ENCODE data around the gene LITAF. TPM values are rescaled to one million over a fixed set of nuclear protein-coding genes. Genes with fewer than 3 reads are reported as not detected.

LITAF gene
- total RNA-seq, 1 experiment from 2014 or later, result 244 TPM

- CTCF ChIA-PET, result no interaction called here
- peaks cover 49% of the 10 kb centered on the region for H3K4me1 ChIP-seq (replicated peaks; ENCODE audit: insufficient read depth)
- TSS peak; percentile 61 for BruUV-seq (replicated peaks)
- H3K79me2 ChIP-seq (ENCODE audit: low read depth), result no peaks in the 10 kb centered on the region
- peak overlapping the region; percentile 53 for H3K4me2 ChIP-seq
- intact Hi-C loops (cut with micrococcal nuclease; ENCODE audit: unreplicated experiment), result no loop called here
- no peaks in the 10 kb centered on the region for H3K27me3 ChIP-seq (ENCODE audit: insufficient read depth, low read depth)
- peak overlapping the region; percentile 98 for H3K27ac ChIP-seq
- TF ChIP-seq CTCF (conservative IDR thresholded peaks at IDR 0.05) (no peak), EZH2 (IDR thresholded peaks at IDR 0.05; ENCODE audit: low read depth) (no peak)
- H2AFZ ChIP-seq, result no peak overlapping the region
- H3K9me3 ChIP-seq (ENCODE audit: insufficient read depth, low read depth), result no peaks in the 10 kb centered on the region
- H4K20me1 ChIP-seq (ENCODE audit: insufficient read depth), result no peaks in the 10 kb centered on the region
- POLR2A ChIA-PET (ENCODE audit: unreplicated experiment), result interaction anchor here (0.7 kb wide), 1 partner anchor 13 kb away, joined by 4 read pairs; no protein-coding TSS in a partner anchor
- H3K9me2 ChIP-seq (ENCODE audit: insufficient read depth), result no peaks in the 10 kb centered on the region
- peaks cover 25% of the 10 kb centered on the region for H3F3A ChIP-seq (ENCODE audit: insufficient read depth, low read depth)
- H3K36me3 ChIP-seq (ENCODE audit: low read depth), result no peaks in the 10 kb centered on the region
- DNase-seq, result no peak
- H3K4me3 ChIP-seq, result peak overlapping the region; percentile 26; the same call in 1 of the 2 replicates
These were observed 40.6 kb upstream of the LITAF start for GRCh38 chr16:11627292-11627663.

DNA sequence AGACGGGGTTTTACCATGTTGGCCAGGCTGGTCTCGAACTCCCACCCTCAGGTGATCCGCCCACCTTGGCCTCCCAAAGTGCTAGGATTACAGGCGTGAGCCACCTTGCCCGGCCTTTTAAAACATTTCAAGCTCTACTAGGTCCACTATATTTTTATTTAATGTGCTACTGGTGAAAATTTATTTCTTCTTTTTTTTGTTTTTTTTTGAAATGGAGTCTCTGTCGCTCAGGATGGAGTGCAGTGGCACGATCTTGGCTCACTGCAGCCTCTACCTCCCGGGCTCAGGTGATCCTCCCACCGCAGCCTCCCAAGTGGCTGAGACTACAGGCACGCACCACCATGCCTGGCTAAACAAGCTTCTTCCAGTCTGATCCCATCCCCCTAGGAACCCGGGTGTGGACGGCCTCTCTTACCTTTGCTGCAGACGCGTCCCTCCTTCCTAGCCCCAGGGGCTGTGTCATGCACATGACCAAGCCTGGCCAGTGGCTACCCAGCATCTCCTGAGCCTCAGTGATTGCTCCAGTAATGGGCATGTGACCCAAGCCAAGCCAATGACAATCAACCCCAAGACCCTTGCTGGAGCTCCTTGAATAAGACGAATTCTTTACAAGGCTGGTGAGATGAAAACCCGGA lies 40.1 kb upstream of the LITAF start:
- Histone ChIP-seq H3K27ac (peak overlapping the region; percentile 98), H3K36me3 (ENCODE audit: low read depth) (no peaks in the 10 kb centered on the region), H2AFZ (no peak overlapping the region), H3K4me2 (peak overlapping the region; percentile 53), H3F3A (ENCODE audit: insufficient read depth, low read depth) (peaks cover 25% of the 10 kb centered on the region), H4K20me1 (ENCODE audit: insufficient read depth) (no peaks in the 10 kb centered on the region), H3K9me3 (ENCODE audit: insufficient read depth, low read depth) (no peaks in the 10 kb centered on the region), H3K4me3 (no peak overlapping the region; the same call in 1 of the 2 replicates), H3K9me2 (ENCODE audit: insufficient read depth) (no peaks in the 10 kb centered on the region), H3K79me2 (ENCODE audit: low read depth) (no peaks in the 10 kb centered on the region), H3K27me3 (ENCODE audit: insufficient read depth, low read depth) (no peaks in the 10 kb centered on the region), H3K4me1 (replicated peaks; ENCODE audit: insufficient read depth) (peaks cover 49% of the 10 kb centered on the region)
- BruUV-seq (replicated peaks), result no TSS peak
- ChIA-PET CTCF (no interaction called here), POLR2A (ENCODE audit: unreplicated experiment) (no interaction called here)
- TF ChIP-seq EZH2 (IDR thresholded peaks at IDR 0.05; ENCODE audit: low read depth) (no peak), CTCF (conservative IDR thresholded peaks at IDR 0.05) (no peak)
- DNase-seq, result no peak
- intact Hi-C loops (cut with micrococcal nuclease; ENCODE audit: unreplicated experiment), result no loop called here

GRCh38 chr16:11625769-11626168 lies 39.0 kb upstream of the LITAF start:
- Histone ChIP-seq H3K36me3 (ENCODE audit: low read depth) (no peaks in the 10 kb centered on the region), H2AFZ (no peak overlapping the region), H3F3A (ENCODE audit: insufficient read depth, low read depth) (peaks cover 25% of the 10 kb centered on the region), H3K27ac (peak overlapping the region; percentile 98; the same call in 1 of the 2 replicates), H3K4me3 (no peak overlapping the region), H3K79me2 (ENCODE audit: low read depth) (no peaks in the 10 kb centered on the region), H3K4me1 (replicated peaks; ENCODE audit: insufficient read depth) (peaks cover 47% of the 10 kb centered on the region), H4K20me1 (ENCODE audit: insufficient read depth) (no peaks in the 10 kb centered on the region), H3K9me3 (ENCODE audit: insufficient read depth, low read depth) (no peaks in the 10 kb centered on the region), H3K9me2 (ENCODE audit: insufficient read depth) (no peaks in the 10 kb centered on the region), H3K27me3 (ENCODE audit: insufficient read depth, low read depth) (no peaks in the 10 kb centered on the region), H3K4me2 (no peak overlapping the region)
- BruUV-seq (replicated peaks), result no TSS peak
- intact Hi-C loops (cut with micrococcal nuclease; ENCODE audit: unreplicated experiment), result no loop called here
- no peak for TF ChIP-seq CTCF (conservative IDR thresholded peaks at IDR 0.05)
- TF ChIP-seq EZH2 (IDR thresholded peaks at IDR 0.05; ENCODE audit: low read depth), result no peak
- POLR2A ChIA-PET (ENCODE audit: unreplicated experiment), result no interaction called here
- CTCF ChIA-PET, result interaction anchor here (1.2 kb wide), 1 partner anchor 13 kb away, joined by 4 read pairs; no protein-coding TSS in a partner anchor
- no peak for DNase-seq
